SH-SY5Y (cell line): ENCODE results near the gene UNC5CL.

Source experiments
- GATA2 ChIP-seq: IDR thresholded peaks from 2 replicates; pipeline ENCODE4 v1.6.1; 2011; ENCODE audit warnings: mild to moderate bottlenecking, low read depth, low read length
- GATA3 ChIP-seq: IDR thresholded peaks from 2 replicates; pipeline ENCODE4 v1.6.1; 2011; ENCODE audit warnings: low read depth, mild to moderate bottlenecking, low read length, moderate library complexity

GRCh38 chr6:41049955-41050354, 10.9 kb upstream of the UNC5CL start:
- TF ChIP-seq GATA2 (no peak), GATA3 (no peak)
